ENCODE measurements around the gene AXIN1.
"Not testable (repeated sequence)": the region's sequence is repeated elsewhere in the genome, so short reads cannot be mapped to it uniquely, and the experiment has no call there.

- TF ChIP-seq REST (IDR thresholded peaks at IDR 0.05; ENCODE audit: insufficient read depth in 1 of 2, low read depth in 2 of 2, low read length in 1 of 2); POLR2AphosphoS5 (IDR thresholded peaks at IDR 0.05; ENCODE audit: low read depth, low read length); CTCF (IDR thresholded peaks at IDR 0.05); SIN3A (IDR thresholded peaks at IDR 0.05; ENCODE audit: borderline replicate concordance, insufficient read depth, low read depth, low read length): not testable (repeated sequence)
Observed at GRCh38 chr16:378113-378820, 25.7 kb upstream of the AXIN1 start.
